ENCODE measurements around the gene ADAMTS2. TPM values are rescaled to one million over a fixed set of nuclear protein-coding genes. Genes with fewer than 3 reads are reported as not detected.

ADAMTS2 gene
- total RNA-seq, 1 donor from 2014 or later = 8.2 TPM

- H3K9me3 Mint-ChIP-seq = peaks cover 11% of the 10 kb centered on the region
- peaks cover 6% of the 10 kb centered on the region for H3K36me3 Mint-ChIP-seq
- H3K27me3 Mint-ChIP-seq (ENCODE audit: low read depth) = no peaks in the 10 kb centered on the region
- H3K27ac Mint-ChIP-seq = no peak overlapping the region
- H3K4me3 Mint-ChIP-seq = no peak overlapping the region
- TF ChIP-seq CTCF (IDR thresholded peaks at IDR 0.05; ENCODE audit: unreplicated experiment) = no peak
- no peak for DNase-seq (ENCODE audit: low spot score in 2 of 2, unreplicated experiment in 2 of 2)
- H3K4me1 Mint-ChIP-seq = no peaks in the 10 kb centered on the region
These were observed 208.1 kb downstream of the ADAMTS2 start for GRCh38 chr5:179137016-179137642.

- H3K27ac Mint-ChIP-seq = no peak overlapping the region
- TF ChIP-seq CTCF (IDR thresholded peaks at IDR 0.05; ENCODE audit: unreplicated experiment) = no peak
- DNase-seq (ENCODE audit: low spot score in 2 of 2, unreplicated experiment in 2 of 2) = no peak
- no peak overlapping the region for H3K4me3 Mint-ChIP-seq
- H3K4me1 Mint-ChIP-seq = no peaks in the 10 kb centered on the region
- H3K36me3 Mint-ChIP-seq = peaks cover 6% of the 10 kb centered on the region
- peaks cover 11% of the 10 kb centered on the region for H3K9me3 Mint-ChIP-seq
- H3K27me3 Mint-ChIP-seq (ENCODE audit: low read depth) = no peaks in the 10 kb centered on the region
These were observed 209.6 kb downstream of the ADAMTS2 start for GRCh38 chr5:179135441-179136215.

- TF ChIP-seq CTCF (IDR thresholded peaks at IDR 0.05; ENCODE audit: unreplicated experiment) = no peak
- H3K9me3 Mint-ChIP-seq = peaks cover 11% of the 10 kb centered on the region
- no peak overlapping the region for H3K27ac Mint-ChIP-seq
- no peaks in the 10 kb centered on the region for H3K4me1 Mint-ChIP-seq
- no peak for DNase-seq (ENCODE audit: low spot score in 2 of 2, unreplicated experiment in 2 of 2)
- H3K27me3 Mint-ChIP-seq (ENCODE audit: low read depth) = no peaks in the 10 kb centered on the region
- H3K36me3 Mint-ChIP-seq = peaks cover 6% of the 10 kb centered on the region
- H3K4me3 Mint-ChIP-seq = no peak overlapping the region
These were observed 210.3 kb downstream of the ADAMTS2 start for GRCh38 chr5:179135006-179135405.

- Mint-ChIP-seq H3K9me3 (peaks cover 11% of the 10 kb centered on the region), H3K27ac (no peak overlapping the region)
- no peak for DNase-seq (ENCODE audit: low spot score in 2 of 2, unreplicated experiment in 2 of 2)
These were observed 210.8 kb downstream of the ADAMTS2 start for GRCh38 chr5:179134511-179134910.

GRCh38 chr5:179132586-179133355 lies 212.5 kb downstream of the ADAMTS2 start:
- Mint-ChIP-seq H3K27ac (no peak overlapping the region), H3K36me3 (peaks cover 12% of the 10 kb centered on the region), H3K27me3 (ENCODE audit: low read depth) (no peaks in the 10 kb centered on the region), H3K4me3 (no peak overlapping the region), H3K4me1 (no peaks in the 10 kb centered on the region), H3K9me3 (peaks cover 15% of the 10 kb centered on the region)
- no peak for TF ChIP-seq CTCF (IDR thresholded peaks at IDR 0.05; ENCODE audit: unreplicated experiment)
- no peak for DNase-seq (ENCODE audit: low spot score in 2 of 2, unreplicated experiment in 2 of 2)

More at GRCh38 chr5:179134511-179134910, 210.8 kb downstream of the ADAMTS2 start:
- Mint-ChIP-seq H3K36me3 (peaks cover 6% of the 10 kb centered on the region), H3K4me1 (no peaks in the 10 kb centered on the region), H3K27me3 (ENCODE audit: low read depth) (no peaks in the 10 kb centered on the region), H3K4me3 (no peak overlapping the region)
- TF ChIP-seq CTCF (IDR thresholded peaks at IDR 0.05; ENCODE audit: unreplicated experiment) = no peak
